Calu3 (cell line): Measurements from ENCODE around the gene CHMP4A. TPM values are rescaled to one million over a fixed set of nuclear protein-coding genes. Genes with fewer than 3 reads are reported as not detected.

ENCODE experiments used
- BruUV-seq: library from RNA; stranded (reverse); fragments of 400-500 nt; replicated peaks from 2 replicates; lab custom pipeline; 2021; lab: Mats Ljungman, UMichigan
- CTCF ChIA-PET: fragments of 300-600 bp; sonication (Branson Sonifier 250); formaldehyde crosslinking; loops from one replicate; lab custom pipeline; 2022; ENCODE audit warnings: antibody characterized with exemption; lab: Charles Lee
- DNase-seq: peaks from one replicate; pipeline ENCODE4 v3.0.0; 2022
- H3K27ac Mint-ChIP-seq: one replicate; pipeline ENCODE4 v1.8.0; 2022; ENCODE audit warnings: mixed read lengths; ENCODE audit not compliant: unreplicated experiment
- H3K27me3 Mint-ChIP-seq: one replicate; pipeline ENCODE4 v1.8.0; 2022; ENCODE audit warnings: mixed read lengths; ENCODE audit not compliant: unreplicated experiment
- H3K36me3 Mint-ChIP-seq: one replicate; pipeline ENCODE4 v1.8.0; 2022; ENCODE audit warnings: mild to moderate bottlenecking, moderate library complexity, mixed read lengths; ENCODE audit not compliant: insufficient read depth, unreplicated experiment
- H3K4me1 Mint-ChIP-seq: one replicate; pipeline ENCODE4 v1.8.0; 2022; ENCODE audit warnings: mild to moderate bottlenecking, low read depth, mixed read lengths; ENCODE audit not compliant: unreplicated experiment
- H3K4me3 Mint-ChIP-seq: one replicate; pipeline ENCODE4 v1.8.0; 2022; ENCODE audit warnings: mild to moderate bottlenecking, low read depth, moderate library complexity, mixed read lengths; ENCODE audit not compliant: unreplicated experiment
- H3K9me3 Mint-ChIP-seq: one replicate; pipeline ENCODE4 v1.8.0; 2022; ENCODE audit warnings: low read depth, mixed read lengths; ENCODE audit not compliant: unreplicated experiment
- intact Hi-C: fragments of 100-400 bp; cut with micrococcal nuclease; formaldehyde crosslinking; loops from one replicate; pipeline ENCODE4 v1.10.0; 2022; ENCODE audit not compliant: unreplicated experiment
- total RNA-seq: library from RNA; stranded (reverse); gene quantifications from 2 replicates; pipeline ENCODE4 v1.2.3, GENCODE V29; 2022
- TF ChIP-seq, protein P1 (sequence below): fragments of 200-600 bp; IDR thresholded peaks from one replicate; pipeline ENCODE4 v1.8.0; 2022; ENCODE audit warnings: antibody characterized with exemption; ENCODE audit not compliant: unreplicated experiment

The CHMP4A gene
- total RNA-seq, 1 experiment from 2014 or later, result 53.2 TPM

DNA sequence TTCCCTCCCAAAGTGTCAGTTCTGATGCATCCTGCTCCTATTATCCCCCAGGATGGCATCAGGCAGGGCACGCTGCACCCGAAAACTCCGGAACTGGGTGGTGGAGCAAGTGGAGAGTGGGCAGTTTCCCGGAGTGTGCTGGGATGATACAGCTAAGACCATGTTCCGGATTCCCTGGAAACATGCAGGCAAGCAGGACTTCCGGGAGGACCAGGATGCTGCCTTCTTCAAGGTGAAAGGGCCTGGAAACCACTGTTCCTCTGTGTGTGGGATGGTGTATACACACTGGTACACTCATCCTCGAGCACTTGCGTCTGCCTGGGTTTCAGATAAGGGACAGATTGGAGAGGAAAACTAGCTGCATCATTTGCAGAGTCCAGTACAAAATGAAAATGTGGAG, 51.2 kb downstream of the CHMP4A start:
- H3K9me3 Mint-ChIP-seq, result no peaks in the 10 kb centered on the region
- peak overlapping the region; percentile 86 for H3K27ac Mint-ChIP-seq
- H3K4me1 Mint-ChIP-seq, result peaks cover 15% of the 10 kb centered on the region
- BruUV-seq, result no TSS peak
- intact Hi-C loops, result no loop called here
- H3K4me3 Mint-ChIP-seq, result peak overlapping the region; percentile 76
- H3K27me3 Mint-ChIP-seq, result no peaks in the 10 kb centered on the region
- TF ChIP-seq, protein P1, sequence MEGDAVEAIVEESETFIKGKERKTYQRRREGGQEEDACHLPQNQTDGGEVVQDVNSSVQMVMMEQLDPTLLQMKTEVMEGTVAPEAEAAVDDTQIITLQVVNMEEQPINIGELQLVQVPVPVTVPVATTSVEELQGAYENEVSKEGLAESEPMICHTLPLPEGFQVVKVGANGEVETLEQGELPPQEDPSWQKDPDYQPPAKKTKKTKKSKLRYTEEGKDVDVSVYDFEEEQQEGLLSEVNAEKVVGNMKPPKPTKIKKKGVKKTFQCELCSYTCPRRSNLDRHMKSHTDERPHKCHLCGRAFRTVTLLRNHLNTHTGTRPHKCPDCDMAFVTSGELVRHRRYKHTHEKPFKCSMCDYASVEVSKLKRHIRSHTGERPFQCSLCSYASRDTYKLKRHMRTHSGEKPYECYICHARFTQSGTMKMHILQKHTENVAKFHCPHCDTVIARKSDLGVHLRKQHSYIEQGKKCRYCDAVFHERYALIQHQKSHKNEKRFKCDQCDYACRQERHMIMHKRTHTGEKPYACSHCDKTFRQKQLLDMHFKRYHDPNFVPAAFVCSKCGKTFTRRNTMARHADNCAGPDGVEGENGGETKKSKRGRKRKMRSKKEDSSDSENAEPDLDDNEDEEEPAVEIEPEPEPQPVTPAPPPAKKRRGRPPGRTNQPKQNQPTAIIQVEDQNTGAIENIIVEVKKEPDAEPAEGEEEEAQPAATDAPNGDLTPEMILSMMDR, result no peak
- DNase-seq, result no peak
- H3K36me3 Mint-ChIP-seq, result peaks cover 65% of the 10 kb centered on the region
- CTCF ChIA-PET, result interaction anchor here (1.3 to 2.4 kb wide), 3 partner anchors 15 to 72 kb away, joined by 4 to 24 read pairs (median 9); partner anchors contain the start of genes PSME1, PSME2 and RNF31

- H3K27ac Mint-ChIP-seq, result peak within 1 kb of the TSS; percentile 86
- CTCF ChIA-PET, result interaction anchor here (0.7 to 2.4 kb wide), 12 partner anchors 14 to 103 kb away, joined by 3 to 24 read pairs (median 7); partner anchors contain the start of genes DCAF11, EMC9, NRL and PCK2
- TSS peak; percentile 44 for BruUV-seq
- TF ChIP-seq, protein P1, result peak; percentile 75
- H3K4me1 Mint-ChIP-seq, result peaks cover 15% of the 10 kb centered on the region
- peak within 1 kb of the TSS; percentile 76 for H3K4me3 Mint-ChIP-seq
- DNase-seq, result peak; percentile 96
- H3K27me3 Mint-ChIP-seq, result no peaks in the 10 kb centered on the region
- intact Hi-C loops, result loop anchor here (2.0 kb wide), 2 partner anchors 14 to 46 kb away; partner anchors contain the start of genes DCAF11, NRL, PSME2 and RNF31
- no peaks in the 10 kb centered on the region for H3K9me3 Mint-ChIP-seq
- H3K36me3 Mint-ChIP-seq, result peaks cover 58% of the 10 kb centered on the region
Observed at GRCh38 chr14:24160850-24161804, 52.2 kb downstream of the CHMP4A start, which contains the start of gene IRF9. TSS of gene IRF9 (plus strand) at chr14:24161265. CDS start at chr14:24162145, 880 bp downstream.

GRCh38 chr14:24160499-24160849, 52.8 kb downstream of the CHMP4A start:
- peak overlapping the region; percentile 76 for H3K4me3 Mint-ChIP-seq
- TF ChIP-seq, protein P1, result no peak
- no TSS peak for BruUV-seq
- H3K27ac Mint-ChIP-seq, result peak overlapping the region; percentile 86
- intact Hi-C loops, result loop anchor here (2.0 kb wide), 2 partner anchors 14 to 46 kb away; partner anchors contain the start of genes DCAF11, NRL, PSME2 and RNF31
- CTCF ChIA-PET, result interaction anchor here (1.2 to 2.4 kb wide), 11 partner anchors 14 to 102 kb away, joined by 3 to 24 read pairs (median 7); partner anchors contain the start of genes DCAF11, EMC9, NRL and PCK2
- no peaks in the 10 kb centered on the region for H3K9me3 Mint-ChIP-seq
- no peak for DNase-seq
- peaks cover 15% of the 10 kb centered on the region for H3K4me1 Mint-ChIP-seq
- H3K36me3 Mint-ChIP-seq, result peaks cover 65% of the 10 kb centered on the region
- H3K27me3 Mint-ChIP-seq, result no peaks in the 10 kb centered on the region

GRCh38 chr14:24159777-24160498, 53.4 kb downstream of the CHMP4A start:
- no peak for DNase-seq
- Mint-ChIP-seq H3K4me1 (peaks cover 15% of the 10 kb centered on the region), H3K36me3 (peaks cover 66% of the 10 kb centered on the region), H3K9me3 (no peaks in the 10 kb centered on the region), H3K27me3 (no peaks in the 10 kb centered on the region), H3K27ac (peak overlapping the region; percentile 86), H3K4me3 (peak overlapping the region; percentile 76)
- CTCF ChIA-PET, result interaction anchor here (0.6 to 2.4 kb wide), 6 partner anchors 13 to 83 kb away, joined by 3 to 14 read pairs (median 4); partner anchors contain the start of genes PCK2 and RNF31
- TF ChIP-seq, protein P1, result no peak
- no TSS peak for BruUV-seq
- intact Hi-C loops, result loop anchor here (2.0 kb wide), 2 partner anchors 13 to 45 kb away; partner anchors contain the start of genes DCAF11, NRL, PSME2 and RNF31
